Pancreas (tissue), 10 donors: ENCODE data around the gene TLX2. TPM values are rescaled to one million over a fixed set of nuclear protein-coding genes. Genes with fewer than 3 reads are reported as not detected.
"Not testable (repeated sequence)": the region's sequence is repeated elsewhere in the genome, so short reads cannot be mapped to it uniquely, and the experiment has no call there.

Source experiments
- ATAC-seq, 4 donors: fragments of 200-7000 bp; cut with Tn5 transposase; one replicate each; pipeline versions ENCODE4 v1.8.0 to v1.9.1; 2020; ENCODE audit warnings: mild to moderate bottlenecking in 4 of 4, moderate library complexity in 4 of 4
- DNase-seq, 6 donors: peaks; one replicate each; pipeline ENCODE4 v3.0.0-alpha.2; 2020
- FAIRE-seq: peaks from 2 replicates; lab custom pipeline; 2012; peaks lifted over from hg19 to GRCh38; lab: Jason Lieb, UNC
- H3K27ac ChIP-seq, 4 donors: fragments of 200-600 bp; sonication (generic); 1 replicate in 3 of 4; 2 replicates in 1 of 4; pipeline versions ENCODE4 v1.5.0 to v1.8.0; 2020
- H3K27me3 ChIP-seq, 4 donors: fragments of 200-600 bp; one replicate each; pipeline ENCODE4 v1.8.0; 2021
- H3K36me3 ChIP-seq, 3 donors: fragments of 200-600 bp; sonication (generic) in 1 of 3; one replicate each; pipeline versions ENCODE4 v1.5.0 to v1.8.0; 2020 to 2021
- H3K4me1 ChIP-seq, 3 donors: fragments of 200-600 bp; one replicate each; pipeline ENCODE4 v1.8.0; 2021
- H3K4me3 ChIP-seq, 4 donors: fragments of 200-600 bp; sonication (generic) in 2 of 4; one replicate each; pipeline versions ENCODE4 v1.5.0 to v1.8.0; 2020 to 2021
- H3K9me3 ChIP-seq, 4 donors: fragments of 200-600 bp; one replicate each; pipeline ENCODE4 v1.8.0; 2021
- WGBS, 2 donors: extraction: QIAGEN DNeasy Blood & Tissue Kit; methylation state at CpG; one replicate each; pipeline ENCODE4 v1.1.7; 2013; 5-methylcytosine and 5-hydroxymethylcytosine counted together
- intact Hi-C, 3 donors: fragments of 100-400 bp; cut with DNase I; formaldehyde crosslinking; loops; one replicate each; pipeline versions ENCODE4 v1.11.1 to v1.14.2; 2022
- polyA plus RNA-seq, 2 donors: library from polyadenylated mRNA; stranded (reverse); fragments of 200-250 nt; gene quantifications; one replicate each; pipeline ENCODE4 v1.2.3, GENCODE V29; 2013
- total RNA-seq, 6 donors: library from RNA; stranded (reverse); fragmentation: NEBNext Ultra II Directional in 4 of 6; extraction: Animal tissue kit (Norgen Biotek cat#: 25700) in 4 of 6; gene quantifications; one replicate each; pipeline versions ENCODE4 v1.2.1 to v1.2.4, GENCODE V29; 2021 to 2023
- TF ChIP-seq, protein P1 (sequence below), 4 donors: fragments of 200-600 bp; sonication (generic) in 3 of 4; IDR thresholded peaks; one replicate each; pipeline versions ENCODE4 v1.5.0 to v1.8.0; 2021; ENCODE audit warnings: antibody characterized with exemption in 4 of 4
- donor health status: healthy with polysubstance abuse.
- donor health status: DM: no; HTN: no; CAD: no; lungs with moderate emphysema.
- donor health status: DM: no; HTN: no; CAD: no.
- donor health status: control.
- donor health status: control.
- donor health status: Bipolar disorder and iron deficiency.
- donor health status: DM: yes; HTN: yes; CAD: no.
- donor health status: DM: no; HTN: no; CAD: no.
- donor health status: DM: no; HTN: no; CAD: no.
- donor health status: DM: yes; HTN: yes; CAD: no.

The TLX2 gene
- total and polyA plus RNA-seq, 8 donors = 0.12 TPM; not detected in 7

GRCh38 chr2:74481961-74482800 lies 32.1 kb upstream of the TLX2 start:
- WGBS, 2 donors = 1% methylated on average over 76 to 80 of the region's 80 CpGs
- DNase-seq (peak in 5 of 6 donors; percentile 22 to 88 (median 67)), ATAC-seq (peak; percentile 42 to 65 (median 56)), FAIRE-seq (no peak)
- Histone ChIP-seq H3K27me3 (no peaks in the 10 kb centered on the region), H3K4me1 (peaks cover 5 to 18% (median 11%) of the 10 kb centered on the region in 3 donors), H3K4me3 (peak overlapping the region; percentile 58 to 94 (median 78)), H3K9me3 (no peaks in the 10 kb centered on the region), H3K36me3 (no peaks in the 10 kb centered on the region), H3K27ac (peak overlapping the region; percentile 46 to 87 (median 72))
- TF ChIP-seq, protein P1, sequence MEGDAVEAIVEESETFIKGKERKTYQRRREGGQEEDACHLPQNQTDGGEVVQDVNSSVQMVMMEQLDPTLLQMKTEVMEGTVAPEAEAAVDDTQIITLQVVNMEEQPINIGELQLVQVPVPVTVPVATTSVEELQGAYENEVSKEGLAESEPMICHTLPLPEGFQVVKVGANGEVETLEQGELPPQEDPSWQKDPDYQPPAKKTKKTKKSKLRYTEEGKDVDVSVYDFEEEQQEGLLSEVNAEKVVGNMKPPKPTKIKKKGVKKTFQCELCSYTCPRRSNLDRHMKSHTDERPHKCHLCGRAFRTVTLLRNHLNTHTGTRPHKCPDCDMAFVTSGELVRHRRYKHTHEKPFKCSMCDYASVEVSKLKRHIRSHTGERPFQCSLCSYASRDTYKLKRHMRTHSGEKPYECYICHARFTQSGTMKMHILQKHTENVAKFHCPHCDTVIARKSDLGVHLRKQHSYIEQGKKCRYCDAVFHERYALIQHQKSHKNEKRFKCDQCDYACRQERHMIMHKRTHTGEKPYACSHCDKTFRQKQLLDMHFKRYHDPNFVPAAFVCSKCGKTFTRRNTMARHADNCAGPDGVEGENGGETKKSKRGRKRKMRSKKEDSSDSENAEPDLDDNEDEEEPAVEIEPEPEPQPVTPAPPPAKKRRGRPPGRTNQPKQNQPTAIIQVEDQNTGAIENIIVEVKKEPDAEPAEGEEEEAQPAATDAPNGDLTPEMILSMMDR (IDR thresholded peaks at IDR 0.05) = no peak
- intact Hi-C loops = loop anchor here in 1 of 3 donors (5.0 kb wide), 1 partner anchor 105 kb away; no protein-coding TSS in a partner anchor

DNA sequence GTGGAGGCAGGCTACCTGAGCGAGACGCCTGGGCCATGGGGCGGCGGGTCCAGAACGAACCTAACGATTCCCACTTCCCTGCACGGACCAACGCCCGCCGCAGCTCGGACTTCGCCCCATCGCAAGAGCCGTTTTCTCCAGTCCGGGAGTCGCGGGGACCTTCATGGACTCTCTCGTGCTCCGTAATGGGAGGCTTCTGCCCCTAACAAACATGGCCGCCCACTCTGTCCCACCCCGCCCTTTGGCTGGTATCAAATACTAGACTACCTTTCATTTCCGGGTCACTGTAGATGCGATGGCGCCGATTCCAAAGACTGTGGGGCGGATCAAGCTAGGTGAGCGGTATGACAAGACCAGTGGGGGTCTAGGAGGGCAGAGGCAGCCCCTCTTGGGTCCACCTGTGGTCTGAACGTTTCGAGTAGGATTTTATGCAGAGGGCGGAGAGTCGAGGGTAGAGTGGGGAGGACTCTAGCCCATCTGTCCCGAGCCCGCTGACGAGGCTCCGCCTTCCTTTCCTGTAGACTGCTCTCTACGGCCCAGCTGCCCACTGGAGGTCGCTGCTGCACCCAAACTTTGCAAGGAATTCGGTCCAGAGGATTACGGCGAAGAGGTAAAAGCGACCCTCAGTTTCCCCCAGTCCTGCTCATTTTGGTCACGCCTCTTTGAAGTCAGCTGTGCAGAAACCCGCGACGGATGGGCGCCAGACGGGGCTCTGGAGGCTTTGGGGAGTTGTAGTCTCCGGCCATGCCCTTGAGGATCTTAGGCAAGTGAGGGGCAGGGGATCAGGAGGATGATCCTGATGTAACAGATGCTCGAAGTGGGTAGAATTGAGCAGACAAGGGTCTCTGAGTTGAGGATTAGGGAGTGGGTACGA lies 31.2 kb upstream of the TLX2 start, which contains the start of the genes CCDC142 and TTC31:
TSS of gene CCDC142 (minus strand) at position 198 of the 874 bp plus-strand sequence. CDS start at position 37, 161 bp downstream.
TSS of gene TTC31 (plus strand) at position 281 of the 874 bp plus-strand sequence. CDS start at position 296, 15 bp downstream.
- Histone ChIP-seq H3K27ac (peak within 1 kb of the TSS; percentile 46 to 87 (median 72)), H3K36me3 (no peaks in the 10 kb centered on the region), H3K9me3 (no peaks in the 10 kb centered on the region), H3K4me1 (peaks cover 5 to 18% (median 11%) of the 10 kb centered on the region in 3 donors), H3K27me3 (no peaks in the 10 kb centered on the region), H3K4me3 (peak within 1 kb of the TSS; percentile 58 to 94 (median 78))
- peak; percentile 43 for FAIRE-seq
- ATAC-seq = peak; percentile 96 to 99 (median 98)
- intact Hi-C loops = loop anchor here in 1 of 3 donors (5.0 kb wide), 1 partner anchor 104 kb away; no protein-coding TSS in a partner anchor
- DNase-seq = peak; percentile 92 to 97 (median 96)
- TF ChIP-seq, protein P1 (IDR thresholded peaks at IDR 0.05) = peak; percentile 70 to 83 (median 73)
- WGBS, 2 donors = 0 to 1% methylated on average over 48 to 50 of the region's 50 CpGs

- H3K27ac ChIP-seq, H3K9me3 ChIP-seq, H3K27me3 ChIP-seq, ATAC-seq, DNase-seq, FAIRE-seq, H3K36me3 ChIP-seq: not testable (repeated sequence)
- intact Hi-C loops = loop anchor here in 1 of 3 donors (5.0 kb wide), 1 partner anchor 104 kb away; no protein-coding TSS in a partner anchor
- WGBS, 2 donors = 65 to 72% methylated on average over 19 of the region's 19 CpGs
- Histone ChIP-seq H3K4me3 (peak overlapping the region; percentile 58 to 94 (median 78)), H3K4me1 (peaks cover 5 to 18% (median 11%) of the 10 kb centered on the region in 3 donors)
Measured at GRCh38 chr2:74483675-74484164, 30.5 kb upstream of the TLX2 start.

DNA sequence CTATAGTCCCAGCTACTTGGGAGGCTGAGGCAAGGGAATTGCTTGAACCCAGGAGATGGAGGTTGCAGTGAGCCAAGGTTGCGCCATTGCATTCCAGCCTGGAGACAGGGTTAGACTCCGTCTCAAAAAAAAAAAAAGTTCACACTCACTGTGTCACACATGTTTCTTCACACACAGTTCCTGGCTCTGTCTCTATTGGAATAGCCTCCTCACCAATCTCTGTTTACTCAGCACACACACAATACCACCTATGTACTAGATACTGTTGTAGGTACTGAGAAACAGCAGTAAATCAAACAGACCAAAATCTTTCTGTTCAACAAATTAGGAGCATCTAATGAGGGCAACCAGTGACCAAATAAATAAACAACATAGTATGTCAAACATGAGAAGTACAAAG lies 28.1 kb upstream of the TLX2 start:
- Histone ChIP-seq H3K9me3 (no peaks in the 10 kb centered on the region), H3K27ac (no peak overlapping the region), H3K36me3 (peaks cover 0 to 10% (median 7%) of the 10 kb centered on the region in 3 donors), H3K27me3 (no peaks in the 10 kb centered on the region), H3K4me1 (peaks cover 5 to 13% (median 5%) of the 10 kb centered on the region in 3 donors), H3K4me3 (no peak overlapping the region)
- ATAC-seq = no peak
- intact Hi-C loops = no loop called here
- no peak for FAIRE-seq
- TF ChIP-seq, protein P1 (IDR thresholded peaks at IDR 0.05) = no peak
- 73 to 81% methylated on average over 2 of the region's 2 CpGs for WGBS, 2 donors
- no peak for DNase-seq
